ENCODE data around the gene OSBPL2. TPM values are rescaled to one million over a fixed set of nuclear protein-coding genes. Genes with fewer than 3 reads are reported as not detected.

The OSBPL2 gene
- total RNA-seq, 2 experiments from 2014 or later = 23.6 to 24.7 TPM

DNA sequence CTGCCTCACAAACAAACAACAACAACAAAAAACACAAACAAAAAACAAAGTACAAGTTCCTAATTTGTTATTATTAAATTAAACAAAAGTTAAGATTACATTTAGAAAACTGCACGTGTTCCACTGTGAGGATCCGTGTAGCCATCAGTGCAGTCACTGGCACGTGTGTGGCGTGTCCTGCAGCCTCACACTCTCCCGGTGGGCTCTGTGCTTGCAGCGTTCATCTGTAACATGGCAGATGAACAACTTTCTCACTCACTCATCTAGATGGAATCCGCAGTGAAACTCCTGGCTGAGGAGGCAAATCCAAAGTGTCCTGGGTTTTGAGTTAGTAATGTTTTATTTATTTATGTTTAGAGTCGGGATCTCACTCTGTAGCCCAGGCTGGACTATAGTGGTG is 51.6 kb downstream of the OSBPL2 start:
- DNase-seq = no peak
- Mint-ChIP-seq H3K4me3 (no peak overlapping the region), H3K27me3 (ENCODE audit: low read depth) (no peaks in the 10 kb centered on the region), H3K4me1 (ENCODE audit: low read depth) (no peaks in the 10 kb centered on the region), H3K36me3 (ENCODE audit: low read depth) (peaks cover 16% of the 10 kb centered on the region), H3K9me3 (no peaks in the 10 kb centered on the region), H3K27ac (no peak overlapping the region)
- CTCF ChIA-PET = no interaction called here
- intact Hi-C loops (cut with micrococcal nuclease) = no loop called here

DNA sequence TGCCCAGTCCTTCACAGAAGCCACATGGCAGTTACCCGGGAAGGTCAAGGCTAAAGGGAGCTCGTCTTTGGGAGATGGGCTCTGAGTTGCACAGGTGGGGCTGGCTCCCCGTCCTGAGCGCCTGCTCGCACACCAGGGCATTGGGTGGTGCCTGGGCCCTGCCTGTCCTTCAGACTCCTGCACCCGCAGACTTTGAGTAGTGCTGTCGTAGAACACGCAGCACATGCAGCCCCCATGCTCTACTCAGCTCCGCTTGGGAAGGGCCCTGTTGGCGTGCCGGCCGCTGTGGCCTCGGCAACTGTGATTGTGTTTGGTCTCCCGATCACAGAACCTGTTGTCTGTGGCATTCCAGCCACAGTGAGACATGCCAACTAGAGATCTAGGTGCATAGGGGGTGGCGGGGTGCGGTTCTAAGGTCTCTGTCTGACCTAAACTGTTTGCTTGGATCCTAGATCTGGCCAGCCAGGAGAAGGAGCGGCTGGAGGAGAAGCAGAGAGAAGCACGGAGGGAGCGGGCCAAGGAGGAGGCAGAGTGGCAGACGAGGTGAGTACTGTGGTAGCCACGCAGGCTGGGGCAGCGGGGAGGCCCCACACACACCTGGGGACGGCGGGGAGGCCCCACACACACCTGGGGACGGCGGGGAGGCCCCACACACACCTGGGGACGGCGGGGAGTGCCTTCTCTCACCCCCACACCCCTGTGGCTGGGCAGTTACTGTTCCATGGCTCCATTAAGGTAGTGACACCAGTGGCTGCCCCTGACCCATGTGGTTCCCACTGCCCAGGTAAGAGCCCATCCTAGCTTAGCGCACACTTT is 53.1 kb downstream of the OSBPL2 start:
- no peaks in the 10 kb centered on the region for H3K27me3 Mint-ChIP-seq (ENCODE audit: low read depth)
- no peak overlapping the region for H3K27ac Mint-ChIP-seq
- H3K9me3 Mint-ChIP-seq = no peaks in the 10 kb centered on the region
- CTCF ChIA-PET = no interaction called here
- H3K36me3 Mint-ChIP-seq (ENCODE audit: low read depth) = peaks cover 13% of the 10 kb centered on the region
- no peak overlapping the region for H3K4me3 Mint-ChIP-seq
- no peak for DNase-seq
- no peaks in the 10 kb centered on the region for H3K4me1 Mint-ChIP-seq (ENCODE audit: low read depth)
- intact Hi-C loops (cut with micrococcal nuclease) = no loop called here

DNA sequence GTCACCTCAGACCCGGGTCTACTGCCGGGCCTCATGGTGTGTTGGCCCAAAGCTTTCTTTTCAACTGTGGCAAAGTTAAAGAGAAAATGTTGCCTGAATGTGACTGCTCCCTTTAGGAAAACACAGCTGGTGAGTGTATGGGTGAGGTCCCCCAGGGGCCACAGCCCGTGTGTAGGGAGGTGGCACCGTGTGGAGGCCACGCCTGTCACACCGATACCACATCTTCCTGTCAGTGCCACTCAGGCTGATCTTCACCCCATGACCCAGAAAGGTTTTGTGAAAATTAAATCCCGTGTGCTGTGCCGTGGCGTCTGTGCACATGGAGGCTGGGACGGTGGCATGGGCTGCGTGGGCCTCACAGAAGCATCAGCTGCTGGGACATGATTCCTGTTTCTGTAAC is 53.8 kb downstream of the OSBPL2 start:
- Mint-ChIP-seq H3K27ac (no peak overlapping the region), H3K4me1 (ENCODE audit: low read depth) (no peaks in the 10 kb centered on the region), H3K36me3 (ENCODE audit: low read depth) (peaks cover 13% of the 10 kb centered on the region), H3K9me3 (no peaks in the 10 kb centered on the region), H3K27me3 (ENCODE audit: low read depth) (no peaks in the 10 kb centered on the region), H3K4me3 (no peak overlapping the region)
- intact Hi-C loops (cut with micrococcal nuclease) = no loop called here
- CTCF ChIA-PET = no interaction called here
- no peak for DNase-seq

DNA sequence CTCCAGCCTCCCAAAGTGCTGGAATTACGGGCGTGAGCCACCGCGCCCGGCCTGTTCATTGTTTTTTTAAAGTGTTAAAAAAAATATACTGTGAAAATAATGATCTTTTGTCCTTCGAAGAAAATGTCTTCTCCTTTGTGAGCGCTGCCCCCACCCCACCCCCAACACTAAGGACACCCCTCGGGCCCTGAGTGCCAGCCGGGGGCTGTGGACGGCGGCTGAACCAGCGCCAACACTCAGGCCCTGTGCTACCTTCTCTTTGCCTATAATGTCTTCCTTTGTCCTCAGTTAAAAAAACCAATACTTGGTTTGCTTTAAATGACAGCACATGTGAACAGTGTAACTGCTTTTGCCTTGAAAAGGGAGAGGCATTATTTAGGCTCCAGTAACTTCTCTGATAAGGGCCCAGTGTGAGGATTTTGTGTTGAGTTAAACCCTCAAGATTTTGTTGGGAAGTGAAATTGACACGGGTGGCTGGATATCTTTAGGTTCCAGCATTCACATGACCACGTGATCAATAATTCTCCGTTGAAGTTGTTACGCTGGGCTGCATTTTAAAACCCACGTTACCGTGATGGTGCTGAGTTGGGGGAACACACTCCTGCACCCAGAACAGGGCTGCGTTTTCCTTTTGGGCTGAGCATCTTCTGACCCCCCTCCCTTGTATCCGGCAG is 54.9 kb downstream of the OSBPL2 start:
- no peaks in the 10 kb centered on the region for H3K9me3 Mint-ChIP-seq
- no peak overlapping the region for H3K4me3 Mint-ChIP-seq
- no peaks in the 10 kb centered on the region for H3K27me3 Mint-ChIP-seq (ENCODE audit: low read depth)
- no peaks in the 10 kb centered on the region for H3K4me1 Mint-ChIP-seq (ENCODE audit: low read depth)
- no peak overlapping the region for H3K27ac Mint-ChIP-seq
- H3K36me3 Mint-ChIP-seq (ENCODE audit: low read depth) = peaks cover 11% of the 10 kb centered on the region
- DNase-seq = no peak
- CTCF ChIA-PET = no interaction called here
- intact Hi-C loops (cut with micrococcal nuclease) = no loop called here

DNA sequence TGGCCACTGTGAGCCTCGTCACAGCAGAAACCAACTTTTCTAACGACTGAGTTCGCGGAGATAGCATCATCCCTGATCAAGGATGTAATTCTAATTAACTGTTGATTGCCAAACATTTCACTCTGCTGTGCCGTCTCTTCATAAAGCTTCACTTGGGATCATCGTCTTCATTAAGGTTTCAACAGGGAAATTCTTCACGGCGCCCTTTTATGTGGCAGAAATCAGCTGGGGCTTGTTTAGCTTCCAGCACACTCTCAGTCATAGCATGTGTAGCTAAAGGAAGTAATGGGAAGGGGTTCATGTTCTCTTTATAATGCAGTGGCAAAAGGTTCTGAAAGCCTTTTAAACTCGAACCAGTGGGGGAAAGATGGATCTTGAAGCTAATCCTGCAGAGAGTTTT is 55.6 kb downstream of the OSBPL2 start:
- CTCF ChIA-PET = no interaction called here
- intact Hi-C loops (cut with micrococcal nuclease) = no loop called here

DNA sequence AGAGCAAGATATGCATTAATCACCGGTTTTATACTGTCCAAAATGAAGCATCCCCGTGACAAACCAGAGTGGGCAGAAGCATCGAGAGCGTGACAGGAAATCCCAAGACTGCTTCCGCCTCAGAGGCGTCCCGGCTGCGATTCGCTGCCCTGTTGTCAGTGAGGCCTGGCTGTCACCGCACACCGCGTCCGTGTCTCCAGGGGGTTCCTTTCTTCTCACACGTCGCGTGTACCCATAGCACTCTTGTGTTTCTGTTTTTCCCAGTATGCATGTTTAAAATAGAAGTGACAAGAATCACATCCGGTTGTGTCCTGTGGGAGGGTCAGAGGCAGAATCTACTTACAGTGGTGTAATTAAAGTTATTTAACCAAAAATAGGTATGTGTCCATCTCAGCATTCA is 56.2 kb downstream of the OSBPL2 start:
- CTCF ChIA-PET = no interaction called here
- intact Hi-C loops (cut with micrococcal nuclease) = no loop called here
- no peak overlapping the region for H3K27ac Mint-ChIP-seq

More for the DNA sequence above, 55.6 kb downstream of the OSBPL2 start:
- no peaks in the 10 kb centered on the region for H3K4me1 Mint-ChIP-seq (ENCODE audit: low read depth)
- H3K4me3 Mint-ChIP-seq = no peak overlapping the region
- no peak for DNase-seq
- no peaks in the 10 kb centered on the region for H3K27me3 Mint-ChIP-seq (ENCODE audit: low read depth)
- H3K27ac Mint-ChIP-seq = no peak overlapping the region
- no peaks in the 10 kb centered on the region for H3K9me3 Mint-ChIP-seq
- H3K36me3 Mint-ChIP-seq (ENCODE audit: low read depth) = peaks cover 10% of the 10 kb centered on the region

DNA sequence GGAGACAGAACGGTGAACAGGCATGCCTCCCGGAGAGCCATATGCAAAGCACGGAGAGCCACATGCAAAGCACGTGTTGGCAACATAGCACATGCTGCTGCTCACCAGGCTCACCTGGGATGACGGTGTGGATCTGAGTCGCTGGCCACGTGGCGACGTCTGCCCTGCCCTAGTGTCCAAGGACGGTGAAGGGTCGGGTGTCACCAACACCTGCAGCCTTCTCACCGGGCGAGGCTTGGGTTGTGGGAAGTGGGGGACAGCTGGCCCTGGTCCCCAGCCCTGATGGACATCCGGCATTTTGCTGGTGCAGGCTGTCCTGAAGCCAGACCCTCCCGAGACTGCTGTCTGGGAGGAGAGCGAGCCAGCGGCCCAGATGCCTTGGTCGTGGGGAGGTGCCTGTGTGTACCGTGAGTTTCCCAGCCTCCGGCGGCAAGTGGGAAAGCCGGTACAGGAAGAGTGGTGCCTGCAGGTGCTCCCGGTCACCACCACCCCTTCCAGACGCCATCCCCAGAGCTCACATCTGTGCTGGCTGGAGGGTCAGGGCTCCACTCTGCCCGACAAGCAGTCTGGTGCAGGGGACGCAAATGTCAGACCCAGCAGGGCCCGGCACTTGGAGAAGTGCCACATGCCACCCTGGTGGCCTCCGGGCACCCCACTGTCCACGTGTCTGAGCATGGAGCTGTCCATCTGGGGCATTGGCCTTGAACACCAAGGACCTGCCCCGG is 58.6 kb downstream of the OSBPL2 start:
- Mint-ChIP-seq H3K36me3 (ENCODE audit: low read depth) (peaks cover 10% of the 10 kb centered on the region), H3K4me1 (ENCODE audit: low read depth) (peaks cover 5% of the 10 kb centered on the region), H3K9me3 (no peaks in the 10 kb centered on the region), H3K27me3 (ENCODE audit: low read depth) (no peaks in the 10 kb centered on the region), H3K27ac (no peak overlapping the region), H3K4me3 (no peak overlapping the region)
- no peak for DNase-seq
- CTCF ChIA-PET = no interaction called here
- intact Hi-C loops (cut with micrococcal nuclease) = no loop called here

More for the DNA sequence above, 56.2 kb downstream of the OSBPL2 start:
- Mint-ChIP-seq H3K36me3 (ENCODE audit: low read depth) (peaks cover 10% of the 10 kb centered on the region), H3K9me3 (no peaks in the 10 kb centered on the region), H3K4me1 (ENCODE audit: low read depth) (no peaks in the 10 kb centered on the region), H3K27me3 (ENCODE audit: low read depth) (no peaks in the 10 kb centered on the region), H3K4me3 (no peak overlapping the region)
- DNase-seq = no peak

DNA sequence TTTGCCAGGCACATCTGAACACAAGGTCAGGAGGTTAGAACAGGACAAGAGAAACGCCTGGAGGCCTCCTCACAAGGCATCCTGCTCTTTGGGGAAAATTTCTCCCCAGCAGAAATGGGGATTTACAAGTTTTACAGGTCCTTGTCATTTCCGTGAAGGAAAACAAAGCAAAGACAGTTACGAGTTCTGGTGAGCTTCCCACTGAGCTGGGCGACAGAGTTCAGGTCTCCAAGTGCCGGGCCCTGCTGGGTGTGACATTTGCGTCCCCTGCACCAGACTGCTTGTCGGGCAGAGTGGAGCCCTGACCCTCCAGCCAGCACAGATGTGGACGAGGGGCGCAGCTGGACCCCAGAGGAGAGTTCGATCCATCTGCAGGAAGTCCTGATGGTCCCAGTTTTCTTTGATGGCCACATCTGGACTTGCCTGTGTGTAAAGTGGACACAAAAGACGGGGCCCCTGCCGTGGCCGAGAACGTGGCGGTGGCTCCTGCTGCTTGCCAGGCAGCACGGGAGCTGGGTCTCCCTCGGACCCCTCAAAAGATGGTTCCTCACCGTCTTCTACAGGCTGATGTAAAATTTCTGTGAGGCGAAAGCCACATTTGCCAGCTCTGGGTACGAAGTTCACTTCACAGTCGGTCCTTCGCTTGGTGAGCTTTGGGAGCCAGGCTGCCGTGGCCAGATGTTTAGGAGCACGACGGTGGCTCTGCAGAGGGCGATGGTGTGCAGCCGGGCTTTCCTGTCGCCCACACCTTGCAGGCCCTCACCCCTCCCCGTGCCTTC is 59.3 kb downstream of the OSBPL2 start:
- H3K36me3 Mint-ChIP-seq (ENCODE audit: low read depth) = peaks cover 8% of the 10 kb centered on the region
- H3K4me1 Mint-ChIP-seq (ENCODE audit: low read depth) = peaks cover 5% of the 10 kb centered on the region
- CTCF ChIA-PET = no interaction called here
- H3K9me3 Mint-ChIP-seq = no peaks in the 10 kb centered on the region
- no peaks in the 10 kb centered on the region for H3K27me3 Mint-ChIP-seq (ENCODE audit: low read depth)
- H3K4me3 Mint-ChIP-seq = no peak overlapping the region
- DNase-seq = no peak
- H3K27ac Mint-ChIP-seq = no peak overlapping the region
- intact Hi-C loops (cut with micrococcal nuclease) = no loop called here

DNA sequence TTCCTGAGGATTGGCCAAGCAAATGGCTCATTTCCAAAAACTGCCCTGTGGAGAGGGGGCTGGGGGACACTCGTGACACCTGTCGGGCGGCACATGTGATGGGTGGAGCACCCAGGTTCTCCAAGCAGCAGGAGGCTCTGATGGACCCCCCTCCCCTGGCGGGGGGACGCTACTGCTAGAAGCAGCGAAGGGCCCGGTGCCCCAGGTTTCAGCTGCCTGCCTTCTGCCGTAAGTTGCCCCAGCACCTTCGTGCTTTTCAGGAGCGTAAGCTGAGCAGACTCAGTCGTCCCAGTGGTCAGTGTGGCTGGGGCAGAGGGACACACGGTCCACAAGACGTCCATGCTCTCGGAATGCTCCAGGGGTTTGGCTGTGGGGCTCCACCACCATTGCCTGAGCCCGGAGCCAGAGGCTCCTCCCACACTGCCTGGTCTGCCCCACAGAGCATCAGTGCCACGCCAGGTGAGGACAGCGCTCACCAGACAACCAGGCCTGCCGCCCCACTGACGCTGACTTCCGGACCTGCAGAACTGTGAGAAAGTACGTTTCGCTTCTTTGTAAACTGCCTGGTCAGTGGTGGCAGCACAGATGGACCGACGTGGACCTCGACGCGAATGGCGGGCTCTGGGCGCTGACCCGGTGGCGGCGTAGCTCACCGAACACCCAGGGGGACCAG is 60.4 kb downstream of the OSBPL2 start:
- peaks cover 11% of the 10 kb centered on the region for H3K36me3 Mint-ChIP-seq (ENCODE audit: low read depth)
- H3K9me3 Mint-ChIP-seq = no peaks in the 10 kb centered on the region
- DNase-seq = no peak
- CTCF ChIA-PET = interaction anchor here (0.8 to 3.1 kb wide), 2 partner anchors 24 to 84 kb away, joined by 4 to 15 read pairs; no protein-coding TSS in a partner anchor
- H3K27ac Mint-ChIP-seq = no peak overlapping the region
- no peaks in the 10 kb centered on the region for H3K27me3 Mint-ChIP-seq (ENCODE audit: low read depth)
- intact Hi-C loops (cut with micrococcal nuclease) = no loop called here
- no peak overlapping the region for H3K4me3 Mint-ChIP-seq
- H3K4me1 Mint-ChIP-seq (ENCODE audit: low read depth) = peaks cover 5% of the 10 kb centered on the region

DNA sequence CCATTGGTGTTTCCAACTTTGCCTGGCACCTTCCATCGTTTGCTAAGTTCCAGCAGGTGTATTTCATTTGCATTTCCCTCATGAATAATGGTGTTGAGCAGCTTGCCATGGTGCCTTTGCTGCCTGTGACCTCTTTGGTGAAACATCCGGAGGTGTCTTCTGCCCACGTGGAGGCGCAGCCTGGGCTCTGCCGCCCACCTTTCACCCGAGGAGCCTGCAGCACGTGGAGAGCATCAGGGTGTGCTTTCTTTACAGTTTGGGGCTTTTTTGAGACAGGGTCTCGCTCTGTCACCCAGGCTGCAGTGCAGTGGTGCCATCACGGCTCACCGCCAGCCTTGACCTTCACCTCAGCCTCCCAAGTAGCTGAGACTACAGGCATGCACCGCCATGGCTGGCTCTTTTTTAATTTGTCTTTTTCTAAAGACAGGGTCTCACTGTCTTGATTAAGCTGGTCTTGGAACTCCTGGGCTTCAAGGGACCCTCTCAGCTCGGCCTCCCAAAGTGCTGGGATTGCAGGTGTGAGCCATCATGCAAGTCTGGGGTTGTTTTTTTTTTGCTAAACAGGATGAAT is 61.4 kb downstream of the OSBPL2 start:
- CTCF ChIA-PET = interaction anchor here (0.8 to 3.1 kb wide), 3 partner anchors 25 to 83 kb away, joined by 3 to 15 read pairs (median 4); no protein-coding TSS in a partner anchor
- no peak overlapping the region for H3K27ac Mint-ChIP-seq
- DNase-seq = no peak
- H3K4me1 Mint-ChIP-seq (ENCODE audit: low read depth) = peaks cover 14% of the 10 kb centered on the region
- no peak overlapping the region for H3K4me3 Mint-ChIP-seq
- intact Hi-C loops (cut with micrococcal nuclease) = loop anchor here (5.0 kb wide), 2 partner anchors 68 to 232 kb away; partner anchors contain the start of genes LAMA5 and TAF4
- peaks cover 13% of the 10 kb centered on the region for H3K36me3 Mint-ChIP-seq (ENCODE audit: low read depth)
- no peaks in the 10 kb centered on the region for H3K9me3 Mint-ChIP-seq
- no peaks in the 10 kb centered on the region for H3K27me3 Mint-ChIP-seq (ENCODE audit: low read depth)

DNA sequence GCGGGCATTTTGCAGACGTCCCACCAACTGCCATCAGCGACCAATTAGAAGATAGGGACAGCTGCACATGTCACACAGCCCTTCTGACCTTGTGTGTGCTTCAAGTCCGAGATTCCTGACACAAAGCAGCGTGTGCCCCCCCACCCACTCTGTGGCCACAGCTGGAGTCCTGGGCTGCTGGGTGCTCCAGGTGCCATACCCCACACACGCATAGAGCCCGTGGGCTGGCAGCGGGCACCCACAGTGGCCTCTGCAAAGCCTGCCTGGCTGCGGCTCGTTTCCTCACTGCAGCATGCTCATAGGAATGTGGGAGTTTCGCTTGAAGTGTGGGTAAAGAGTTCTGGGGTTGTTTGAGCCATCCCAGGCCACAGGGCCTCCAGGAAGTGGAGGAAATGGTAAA is 62.0 kb downstream of the OSBPL2 start:
- Mint-ChIP-seq H3K9me3 (no peaks in the 10 kb centered on the region), H3K36me3 (ENCODE audit: low read depth) (peaks cover 14% of the 10 kb centered on the region), H3K27ac (no peak overlapping the region), H3K27me3 (ENCODE audit: low read depth) (no peaks in the 10 kb centered on the region), H3K4me1 (ENCODE audit: low read depth) (peaks cover 20% of the 10 kb centered on the region), H3K4me3 (no peak overlapping the region)
- intact Hi-C loops (cut with micrococcal nuclease) = loop anchor here (5.0 kb wide), 2 partner anchors 67 to 233 kb away; partner anchors contain the start of genes LAMA5 and TAF4
- DNase-seq = no peak
- CTCF ChIA-PET = interaction anchor here (0.9 to 3.1 kb wide), 4 partner anchors 17 to 86 kb away, joined by 3 to 15 read pairs (median 4); no protein-coding TSS in a partner anchor
